ENCODE measurements around the gene ITGB1BP2. TPM values are rescaled to one million over a fixed set of nuclear protein-coding genes. Genes with fewer than 3 reads are reported as not detected.
"Not testable (repeated sequence)": the region's sequence is repeated elsewhere in the genome, so short reads cannot be mapped to it uniquely, and the experiment has no call there.

Gene ITGB1BP2
- total RNA-seq, 1 donor from 2014 or later, result 1.1 TPM

DNA sequence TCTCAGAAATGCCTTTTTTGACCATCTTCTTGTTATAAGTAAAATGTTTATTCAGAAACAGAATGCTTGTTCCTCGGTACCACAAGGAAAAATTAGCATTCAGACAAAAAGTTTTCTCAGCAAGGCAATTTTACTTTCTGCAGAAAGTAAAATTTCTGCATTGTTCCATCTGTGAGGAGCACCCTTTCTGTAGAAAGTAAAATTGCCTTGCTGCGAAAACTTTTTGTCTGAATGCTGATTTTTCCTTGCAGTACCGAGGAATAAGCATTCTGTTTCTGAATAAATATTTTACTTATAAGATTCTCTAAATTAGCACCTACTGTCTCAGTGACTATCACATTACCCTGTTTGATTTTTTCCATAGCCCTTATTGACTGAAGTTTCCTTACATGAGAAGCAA is 24.8 kb downstream of the ITGB1BP2 start:
- no peak for DNase-seq (ENCODE audit: low read depth)
- FAIRE-seq, result no peak
- H3K4me3 ChIP-seq (ENCODE audit: low read depth, low read length), result no peak overlapping the region
- H3K36me3 ChIP-seq (ENCODE audit: control insufficient read depth, insufficient read depth, low read length), result no peaks in the 10 kb centered on the region
- TF ChIP-seq, protein P1, sequence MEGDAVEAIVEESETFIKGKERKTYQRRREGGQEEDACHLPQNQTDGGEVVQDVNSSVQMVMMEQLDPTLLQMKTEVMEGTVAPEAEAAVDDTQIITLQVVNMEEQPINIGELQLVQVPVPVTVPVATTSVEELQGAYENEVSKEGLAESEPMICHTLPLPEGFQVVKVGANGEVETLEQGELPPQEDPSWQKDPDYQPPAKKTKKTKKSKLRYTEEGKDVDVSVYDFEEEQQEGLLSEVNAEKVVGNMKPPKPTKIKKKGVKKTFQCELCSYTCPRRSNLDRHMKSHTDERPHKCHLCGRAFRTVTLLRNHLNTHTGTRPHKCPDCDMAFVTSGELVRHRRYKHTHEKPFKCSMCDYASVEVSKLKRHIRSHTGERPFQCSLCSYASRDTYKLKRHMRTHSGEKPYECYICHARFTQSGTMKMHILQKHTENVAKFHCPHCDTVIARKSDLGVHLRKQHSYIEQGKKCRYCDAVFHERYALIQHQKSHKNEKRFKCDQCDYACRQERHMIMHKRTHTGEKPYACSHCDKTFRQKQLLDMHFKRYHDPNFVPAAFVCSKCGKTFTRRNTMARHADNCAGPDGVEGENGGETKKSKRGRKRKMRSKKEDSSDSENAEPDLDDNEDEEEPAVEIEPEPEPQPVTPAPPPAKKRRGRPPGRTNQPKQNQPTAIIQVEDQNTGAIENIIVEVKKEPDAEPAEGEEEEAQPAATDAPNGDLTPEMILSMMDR (IDR thresholded peaks at IDR 0.05; ENCODE audit: insufficient read depth, low read length, severe bottlenecking), result no peak
- H3K27me3 ChIP-seq (ENCODE audit: control insufficient read depth, insufficient read depth, low read length), result no peaks in the 10 kb centered on the region

DNA sequence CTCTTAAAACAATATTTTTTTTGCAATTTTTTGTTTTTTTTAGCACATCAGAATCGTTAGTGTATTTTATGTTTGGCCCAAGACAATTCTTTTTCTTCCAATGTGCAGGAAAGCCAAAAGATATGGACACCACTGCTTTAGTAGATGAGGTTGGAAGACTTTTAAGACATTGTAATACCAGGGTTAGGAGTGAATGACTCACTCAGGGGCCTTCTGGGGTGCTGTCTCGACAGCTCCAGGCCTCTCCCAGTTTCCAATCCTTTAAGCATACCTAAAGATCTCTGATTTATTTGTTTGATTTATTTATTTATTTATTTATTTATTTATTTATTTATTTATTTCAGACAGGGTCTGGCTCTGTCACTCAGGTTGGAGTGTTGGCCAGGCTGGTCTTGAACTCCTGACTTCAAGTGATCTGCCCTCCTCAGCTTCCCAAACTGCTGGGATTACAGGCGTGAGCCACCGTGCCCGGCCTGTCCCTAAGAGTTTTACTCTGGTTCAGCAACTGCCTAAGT is 47.7 kb downstream of the ITGB1BP2 start:
- H3K27me3 ChIP-seq (ENCODE audit: control insufficient read depth, insufficient read depth, low read length); H3K4me3 ChIP-seq (ENCODE audit: low read depth, low read length); H3K36me3 ChIP-seq (ENCODE audit: control insufficient read depth, insufficient read depth, low read length); FAIRE-seq: not testable (repeated sequence)
- DNase-seq (ENCODE audit: low read depth), result peak; percentile 20

DNA sequence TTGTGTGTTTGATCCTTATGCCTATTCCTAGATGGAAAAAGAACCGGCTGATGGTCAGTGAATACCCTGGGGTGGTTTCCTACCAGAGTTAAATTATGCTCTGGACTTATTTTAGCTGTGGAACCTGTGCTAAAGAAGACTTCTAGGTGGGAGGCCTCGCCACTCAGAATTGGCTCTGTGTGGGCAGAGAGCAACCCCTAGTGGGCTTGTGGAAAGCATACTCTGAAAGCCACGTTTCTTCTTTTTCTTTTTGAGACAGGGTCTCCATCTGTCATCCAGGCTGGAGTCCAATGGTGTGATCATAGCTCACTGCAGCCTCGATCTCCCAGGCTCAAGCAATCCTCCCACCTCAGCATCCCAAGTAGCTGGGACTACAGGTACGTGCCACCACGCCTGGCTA is 48.3 kb downstream of the ITGB1BP2 start:
- not testable (repeated sequence) for FAIRE-seq; H3K4me3 ChIP-seq (ENCODE audit: low read depth, low read length)

DNA sequence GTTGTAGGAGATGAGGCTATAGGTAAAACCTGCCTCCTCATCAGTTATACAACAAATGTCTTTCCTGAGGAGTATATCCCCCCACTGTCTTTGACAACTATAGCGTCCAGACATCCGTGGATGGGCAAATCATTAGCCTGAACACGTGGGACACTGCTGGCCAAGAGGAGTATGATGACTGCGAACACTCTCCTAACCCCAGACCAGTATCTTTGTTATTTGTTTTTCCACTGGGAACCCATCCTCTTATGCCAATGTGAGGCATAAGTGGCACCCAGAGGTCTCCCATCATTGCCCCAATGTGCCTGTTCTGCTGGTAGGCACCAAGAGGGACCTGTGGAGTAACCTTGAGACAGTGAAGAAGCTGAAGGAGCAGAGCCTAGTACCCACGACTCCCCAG is 50.9 kb downstream of the ITGB1BP2 start:
- not testable (repeated sequence) for H3K27me3 ChIP-seq (ENCODE audit: control insufficient read depth, insufficient read depth, low read length); DNase-seq (ENCODE audit: low read depth); H3K36me3 ChIP-seq (ENCODE audit: control insufficient read depth, insufficient read depth, low read length); FAIRE-seq; H3K4me3 ChIP-seq (ENCODE audit: low read depth, low read length)

More for the DNA sequence above, 48.3 kb downstream of the ITGB1BP2 start:
- H3K27me3 ChIP-seq (ENCODE audit: control insufficient read depth, insufficient read depth, low read length); DNase-seq (ENCODE audit: low read depth); H3K36me3 ChIP-seq (ENCODE audit: control insufficient read depth, insufficient read depth, low read length): not testable (repeated sequence)

Other genes with a start within 250 kb of the ITGB1BP2 start
- gene SNX12, start 233.4 kb upstream of the ITGB1BP2 start, total RNA-seq, result 74.5 and 75.3 TPM in 2 replicates
- gene FOXO4, start 205.9 kb upstream of the ITGB1BP2 start, total RNA-seq, result 3.2 and 6.8 TPM in 2 replicates
- gene CXorf65, start 195.0 kb upstream of the ITGB1BP2 start, total RNA-seq, result not detected in 2 replicates
- gene IL2RG, start 190.2 kb upstream of the ITGB1BP2 start, total RNA-seq, result 0.26 TPM in 1 of 2 replicates, not detected in the other
- 8.2 and 16.3 TPM in 2 replicates for gene MED12, start 183.2 kb upstream of the ITGB1BP2 start, total RNA-seq
- gene NLGN3, start 156.9 kb upstream of the ITGB1BP2 start, total RNA-seq, result under 0.01 TPM in 2 replicates
- 0.13 TPM in 1 of 2 replicates, not detected in the other for gene GJB1, start 78.5 kb upstream of the ITGB1BP2 start, total RNA-seq
- 1.6 and 1.9 TPM in 2 replicates for gene ZMYM3, start 47.6 kb upstream of the ITGB1BP2 start, total RNA-seq
- 237 and 365 TPM in 2 replicates for gene NONO, start 18.1 kb upstream of the ITGB1BP2 start, total RNA-seq
- gene TAF1, start 64.6 kb downstream of the ITGB1BP2 start, total RNA-seq, result 25.3 and 31.0 TPM in 2 replicates
- 77.7 and 104 TPM in 2 replicates for gene OGT, start 231.4 kb downstream of the ITGB1BP2 start, total RNA-seq

All from bronchial epithelial cell (primary cell).